Vagina (tissue), 2 donors: ENCODE results near the gene OR10C1. TPM values are rescaled to one million over a fixed set of nuclear protein-coding genes. Genes with fewer than 3 reads are reported as not detected.
"Not testable (repeated sequence)": the region's sequence is repeated elsewhere in the genome, so short reads cannot be mapped to it uniquely, and the experiment has no call there.

Experiments
- DNase-seq, 2 donors: peaks; one replicate each; pipeline ENCODE4 v3.0.0-alpha.2; 2017; ENCODE audit errors: extremely low spot score in 2 of 2
- H3K27ac ChIP-seq: fragments of 200-600 bp; sonication (generic); one replicate; pipeline ENCODE4 v1.5.1; 2019
- H3K27me3 ChIP-seq: fragments of 200-600 bp; sonication (generic); one replicate; pipeline ENCODE4 v1.5.1; 2019
- H3K36me3 ChIP-seq, 2 donors: fragments of 200-600 bp; sonication (generic); one replicate each; pipeline ENCODE4 v1.5.1; 2017 to 2019
- H3K4me1 ChIP-seq: fragments of 200-600 bp; sonication (generic); one replicate; pipeline ENCODE4 v1.5.1; 2019
- H3K4me3 ChIP-seq, 2 donors: fragments of 200-600 bp; sonication (generic); 1 replicate in 1 of 2; 2 replicates in 1 of 2; pipeline ENCODE4 v1.5.1; 2016 to 2019
- H3K9me3 ChIP-seq: fragments of 200-600 bp; sonication (generic); one replicate; pipeline ENCODE4 v1.5.1; 2019
- CTCF ChIP-seq, 3 experiments: fragments of 450-650 bp in 2 of 3; fragments of 200-600 bp in 1 of 3; sonication (generic) in 1 of 3; IDR thresholded peaks; one replicate each; pipeline ENCODE4 v1.5.1; 2017 to 2019; ENCODE audit warnings: antibody characterized with exemption in 3 of 3, mild to moderate bottlenecking in 2 of 3, moderate library complexity in 2 of 3
- POLR2A ChIP-seq, 2 donors: fragments of 450-650 bp; IDR thresholded peaks; one replicate each; pipeline ENCODE4 v1.6.1; 2017; ENCODE audit warnings: antibody characterized with exemption in 2 of 2, mild to moderate bottlenecking in 2 of 2, moderate library complexity in 2 of 2
- POLR2AphosphoS5 ChIP-seq, 2 donors: sonication (generic); formaldehyde crosslinking; IDR thresholded peaks; one replicate each; pipeline ENCODE4 v1.9.0; 2017; ENCODE audit warnings: antibody characterized with exemption in 2 of 2, mild to moderate bottlenecking in 2 of 2, low read depth in 1 of 2; ENCODE audit not compliant: insufficient read depth in 1 of 2
- intact Hi-C: fragments of 100-400 bp; cut with DNase I; formaldehyde crosslinking; loops from one replicate; pipeline ENCODE4 v1.15.1; 2023
- total RNA-seq: library from RNA; depleted of rRNA; stranded (reverse); fragments of >200 nt; gene quantifications from one replicate; pipeline ENCODE4 v1.2.3, GENCODE V29; 2016

Gene OR10C1
- total RNA-seq, 1 donor from 2014 or later: not detected

DNA sequence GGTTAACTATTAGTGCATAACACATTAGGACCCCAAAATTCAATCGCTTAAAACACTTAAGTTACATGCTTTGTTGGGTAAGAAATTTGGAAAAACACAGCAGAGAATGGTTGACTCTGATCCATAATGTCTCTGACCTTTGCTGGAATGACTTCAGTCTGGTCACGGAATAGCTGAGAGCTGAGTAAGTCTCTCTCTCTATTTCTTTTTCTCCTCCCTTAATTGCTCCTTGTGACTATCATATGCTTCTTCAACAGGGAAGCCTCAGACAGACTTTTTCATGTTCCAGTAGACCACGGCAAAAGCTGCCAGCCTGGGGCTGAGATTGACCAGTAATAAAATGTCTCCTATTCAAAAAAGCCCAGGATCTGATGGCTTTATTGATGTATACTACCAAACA, 19.6 kb upstream of the OR10C1 start:
- Histone ChIP-seq H3K4me1 (no peaks in the 10 kb centered on the region), H3K27me3 (no peaks in the 10 kb centered on the region), H3K9me3 (no peaks in the 10 kb centered on the region), H3K4me3 (no peak overlapping the region), H3K36me3 (no peaks in the 10 kb centered on the region), H3K27ac (no peak overlapping the region)
- intact Hi-C loops: no loop called here
- TF ChIP-seq POLR2A (IDR thresholded peaks at IDR 0.05): no peak
- no peak for TF ChIP-seq CTCF (IDR thresholded peaks at IDR 0.05)
- no peak for TF ChIP-seq POLR2AphosphoS5 (IDR thresholded peaks at IDR 0.05; ENCODE audit: insufficient read depth in 1 of 2, low read depth in 1 of 2)
- DNase-seq: no peak

DNA sequence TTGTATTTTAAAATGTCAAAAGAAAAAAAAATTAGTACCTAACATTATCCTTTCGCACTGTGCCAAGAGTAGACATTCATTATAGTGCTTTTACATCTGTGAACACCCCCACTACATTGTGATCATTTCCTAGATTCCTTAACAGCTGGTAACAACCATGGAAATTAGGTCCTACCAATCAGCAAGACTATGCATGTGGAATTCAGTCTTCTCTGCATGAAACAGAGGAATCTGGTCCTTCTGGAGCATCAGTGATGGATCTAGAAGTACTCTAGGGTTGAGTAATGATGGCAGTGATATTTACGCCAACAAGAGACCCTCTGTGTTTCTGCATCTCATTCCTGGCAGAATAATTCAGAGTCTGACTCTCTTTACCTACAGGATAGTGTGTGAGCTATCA, 14.9 kb upstream of the OR10C1 start:
- Histone ChIP-seq H3K9me3 (no peaks in the 10 kb centered on the region), H3K4me1 (no peaks in the 10 kb centered on the region), H3K27me3 (no peaks in the 10 kb centered on the region), H3K36me3 (no peaks in the 10 kb centered on the region), H3K4me3 (no peak overlapping the region), H3K27ac (no peak overlapping the region)
- intact Hi-C loops: no loop called here
- no peak for DNase-seq
- TF ChIP-seq CTCF (IDR thresholded peaks at IDR 0.05) (no peak), POLR2A (IDR thresholded peaks at IDR 0.05) (no peak), POLR2AphosphoS5 (IDR thresholded peaks at IDR 0.05; ENCODE audit: insufficient read depth in 1 of 2, low read depth in 1 of 2) (no peak)

- DNase-seq: no peak
- Histone ChIP-seq H3K4me3 (no peak overlapping the region), H3K4me1 (no peaks in the 10 kb centered on the region), H3K36me3 (no peaks in the 10 kb centered on the region), H3K27me3 (no peaks in the 10 kb centered on the region), H3K9me3 (no peaks in the 10 kb centered on the region), H3K27ac (no peak overlapping the region)
- intact Hi-C loops: no loop called here
- no peak for TF ChIP-seq CTCF (IDR thresholded peaks at IDR 0.05)
- no peak for TF ChIP-seq POLR2AphosphoS5 (IDR thresholded peaks at IDR 0.05; ENCODE audit: insufficient read depth in 1 of 2, low read depth in 1 of 2)
- no peak for TF ChIP-seq POLR2A (IDR thresholded peaks at IDR 0.05)
These were observed 14.5 kb upstream of the OR10C1 start for GRCh38 chr6:29424575-29424974.

DNA sequence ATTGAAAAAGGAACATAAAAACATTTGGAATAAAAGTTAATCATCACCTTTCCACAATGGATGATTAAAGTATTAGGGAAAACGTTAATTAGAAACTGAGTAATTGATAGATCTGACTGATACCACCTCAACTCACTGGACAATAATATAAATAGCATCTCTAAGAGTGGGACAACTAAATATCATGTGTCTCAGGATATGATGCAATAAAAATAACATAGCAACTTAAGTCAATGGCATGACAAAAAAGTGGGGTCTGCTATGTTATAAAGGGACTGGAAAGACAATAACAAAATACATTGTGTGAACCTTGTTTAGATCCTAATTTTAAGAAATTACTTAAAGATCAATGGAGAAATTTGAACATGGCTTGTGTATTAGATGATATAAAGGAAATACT, 14.0 kb upstream of the OR10C1 start:
- no peak for TF ChIP-seq POLR2A (IDR thresholded peaks at IDR 0.05)
- no peak for TF ChIP-seq CTCF (IDR thresholded peaks at IDR 0.05)
- TF ChIP-seq POLR2AphosphoS5 (IDR thresholded peaks at IDR 0.05; ENCODE audit: insufficient read depth in 1 of 2, low read depth in 1 of 2): no peak
- Histone ChIP-seq H3K27ac (no peak overlapping the region), H3K36me3 (no peaks in the 10 kb centered on the region), H3K4me1 (no peaks in the 10 kb centered on the region), H3K27me3 (no peaks in the 10 kb centered on the region), H3K9me3 (no peaks in the 10 kb centered on the region), H3K4me3 (no peak overlapping the region)
- intact Hi-C loops: no loop called here
- DNase-seq: no peak

GRCh38 chr6:29426654-29427053, 12.5 kb upstream of the OR10C1 start:
- no peaks in the 10 kb centered on the region for H3K9me3 ChIP-seq
- intact Hi-C loops: no loop called here
- TF ChIP-seq POLR2A (IDR thresholded peaks at IDR 0.05) (no peak), CTCF (IDR thresholded peaks at IDR 0.05) (no peak), POLR2AphosphoS5 (IDR thresholded peaks at IDR 0.05; ENCODE audit: insufficient read depth in 1 of 2, low read depth in 1 of 2) (no peak)

DNA sequence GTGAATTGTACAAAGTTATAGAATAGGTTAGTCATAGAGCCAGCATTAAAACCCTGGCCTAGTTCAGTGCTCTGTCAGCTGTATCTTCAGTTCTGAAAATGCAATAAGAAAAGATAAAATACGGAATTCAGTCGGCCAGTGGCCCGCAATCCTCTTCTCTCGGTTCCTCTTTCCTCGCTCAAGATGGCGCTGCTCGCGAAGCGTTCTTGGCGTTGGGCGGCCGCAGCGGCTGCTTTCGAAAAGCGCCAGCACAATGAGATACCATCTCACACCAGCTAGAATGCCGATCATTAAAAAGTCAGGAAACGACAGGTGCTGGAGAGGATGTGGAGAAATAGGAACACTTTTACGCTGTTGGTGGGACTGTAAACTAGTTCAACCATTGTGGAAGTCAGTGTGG, 2.4 kb upstream of the OR10C1 start:
- H3K4me1 ChIP-seq, H3K36me3 ChIP-seq, H3K9me3 ChIP-seq, DNase-seq, H3K27ac ChIP-seq, H3K4me3 ChIP-seq, H3K27me3 ChIP-seq, intact Hi-C loops: not testable (repeated sequence)

More at GRCh38 chr6:29426654-29427053, 12.5 kb upstream of the OR10C1 start:
- Histone ChIP-seq H3K4me3 (no peak overlapping the region), H3K36me3 (no peaks in the 10 kb centered on the region), H3K27ac (no peak overlapping the region), H3K27me3 (no peaks in the 10 kb centered on the region), H3K4me1 (no peaks in the 10 kb centered on the region)
- no peak for DNase-seq
